NCI-H82 (cell line): Measurements from ENCODE around the gene PLPP3.

Experiments
- DNase-seq: peaks from one replicate; lab custom pipeline; 2025; lab: John Stamatoyannopoulos, UW

Gene PLPP3

DNA sequence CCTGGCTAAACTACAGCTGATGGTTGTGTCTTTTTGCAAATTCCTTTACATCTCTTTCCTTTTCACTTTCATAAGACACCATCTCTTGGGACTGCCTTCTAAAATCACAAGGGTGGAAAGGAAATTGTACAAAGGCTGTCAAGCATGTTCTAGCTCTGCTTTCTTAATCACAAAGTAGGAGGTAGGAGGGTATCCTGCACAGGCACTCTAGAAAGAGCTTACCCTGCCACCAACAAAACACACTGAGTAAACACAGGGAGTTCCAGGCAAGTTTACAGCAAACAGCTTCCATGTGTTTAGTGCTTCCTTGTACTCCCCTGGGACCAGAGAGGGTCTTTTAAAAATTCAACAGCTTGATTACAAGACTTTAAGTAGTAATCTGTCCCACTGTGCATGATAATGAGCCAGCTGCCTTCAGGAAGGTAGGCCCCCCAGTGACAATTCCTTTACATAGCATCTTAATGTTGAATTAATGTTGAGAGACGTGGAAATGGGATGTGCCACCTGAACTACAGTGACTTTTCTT is 2.4 kb downstream of the PLPP3 start:
- DNase-seq: peak; percentile 85

GRCh38 chr1:56575865-56576264 is 3.5 kb downstream of the PLPP3 start:
- DNase-seq: no peak

DNA sequence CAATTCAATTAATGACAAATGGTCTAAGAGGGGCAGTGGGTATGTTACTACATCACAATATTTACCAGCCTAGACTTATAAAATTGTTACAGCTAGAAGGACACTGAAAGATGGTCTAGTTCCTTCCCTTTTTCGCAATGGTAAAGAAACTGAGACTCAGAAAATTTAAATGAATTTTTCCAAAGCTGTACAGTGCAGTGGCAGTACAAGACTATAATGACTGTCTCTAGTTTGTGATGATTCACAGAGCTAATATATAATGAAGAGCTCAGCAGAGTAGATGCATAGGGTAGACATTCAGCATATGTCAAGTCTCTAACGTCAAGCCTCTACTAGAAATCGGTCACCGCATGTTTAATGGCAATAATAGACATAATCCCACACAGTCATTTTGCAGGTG is 4.6 kb downstream of the PLPP3 start:
- no peak for DNase-seq

DNA sequence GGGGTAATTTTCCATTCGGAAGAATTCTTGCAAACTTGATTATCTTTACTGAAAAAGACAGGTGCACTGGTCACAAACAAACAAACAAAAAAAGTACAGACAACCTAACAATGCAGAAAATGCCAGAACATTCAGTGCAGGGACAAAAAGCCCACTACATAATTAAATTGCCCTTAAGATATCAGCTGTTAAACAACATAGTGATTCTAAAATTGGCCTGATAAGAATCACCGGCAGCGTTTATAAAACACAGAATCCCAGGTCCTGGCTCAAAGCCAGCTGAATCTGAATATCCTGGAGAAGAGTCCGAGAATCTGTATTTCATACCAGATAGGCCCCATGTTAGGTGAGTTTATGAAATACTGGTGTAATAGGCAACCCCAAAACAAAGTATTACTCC is 6.1 kb downstream of the PLPP3 start:
- no peak for DNase-seq

GRCh38 chr1:56572334-56573050 is 6.9 kb downstream of the PLPP3 start:
- DNase-seq: no peak

GRCh38 chr1:56571448-56571847 is 7.9 kb downstream of the PLPP3 start:
- no peak for DNase-seq

DNA sequence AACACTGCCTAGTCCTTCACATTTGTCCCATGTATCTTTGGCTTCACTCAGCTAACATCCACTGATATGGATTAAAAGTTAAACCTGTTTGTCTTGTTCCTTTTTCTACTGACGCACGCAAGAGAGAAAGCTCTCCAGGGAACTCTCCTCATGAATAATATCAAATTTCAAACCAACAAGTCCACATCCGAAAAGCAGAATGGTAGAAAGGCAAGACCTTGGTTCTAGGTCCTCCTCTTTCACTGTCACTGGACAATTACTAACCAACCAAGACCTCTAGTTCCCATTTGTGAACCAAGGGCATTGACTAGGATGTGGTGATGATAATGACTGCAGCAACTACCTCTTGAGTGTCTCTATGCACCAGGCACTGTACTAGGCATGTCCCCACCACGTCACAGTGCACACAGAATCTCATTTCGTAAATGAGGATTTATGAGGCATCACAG is 8.4 kb downstream of the PLPP3 start:
- peak; percentile 53 for DNase-seq

DNA sequence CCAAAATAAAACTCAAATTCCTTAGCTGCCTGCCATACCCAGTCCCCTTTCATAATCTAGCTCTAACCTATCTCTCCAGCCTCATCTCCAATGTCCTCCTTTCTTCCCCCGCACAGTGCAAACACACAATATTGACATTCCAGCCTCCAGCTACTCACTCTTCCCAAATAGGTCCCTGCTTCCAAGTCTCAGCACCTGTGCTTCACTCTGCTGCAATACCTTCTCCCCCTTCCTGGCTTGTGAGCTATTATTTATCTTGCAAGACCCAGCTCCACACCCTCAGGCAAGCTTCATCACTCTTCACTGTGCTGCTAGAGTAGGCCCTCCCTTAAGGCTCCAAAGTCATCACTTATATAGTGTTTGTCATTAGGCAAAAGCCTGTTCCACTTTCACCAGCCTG is 9.7 kb downstream of the PLPP3 start:
- no peak for DNase-seq

GRCh38 chr1:56566994-56567393 is 12.4 kb downstream of the PLPP3 start:
- DNase-seq: no peak

DNA sequence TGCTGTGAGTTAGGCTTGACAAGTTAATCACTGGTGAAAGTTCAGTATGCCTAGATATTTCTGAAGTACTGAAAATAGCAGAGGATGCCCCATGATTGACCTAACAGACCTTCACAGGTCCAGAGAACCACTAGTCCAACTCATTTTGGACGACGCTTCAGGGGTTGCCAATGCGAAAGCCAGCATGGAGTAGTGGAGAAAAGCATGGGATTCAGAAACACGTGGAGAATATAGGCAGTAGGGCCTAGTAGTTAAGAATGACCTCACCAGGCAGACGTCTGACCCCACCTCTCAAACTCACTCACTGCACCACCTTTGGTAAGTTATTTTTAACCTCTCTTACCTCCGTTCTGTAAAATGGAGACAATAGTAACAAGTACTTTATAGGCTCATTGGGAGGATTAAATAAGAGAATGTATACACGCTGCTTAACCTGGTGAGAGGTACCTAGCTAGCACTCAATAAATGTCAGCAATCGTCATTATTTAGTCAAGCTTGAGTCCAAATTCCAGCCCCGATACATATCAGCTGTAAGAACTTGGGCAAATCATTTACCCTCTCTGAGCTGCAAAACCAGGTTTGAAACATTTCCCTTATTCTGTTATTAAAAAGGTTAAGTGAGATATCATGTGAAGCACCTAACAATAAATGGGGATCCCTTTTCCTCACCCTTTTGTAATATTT is 13.2 kb downstream of the PLPP3 start:
- no peak for DNase-seq

- no peak for DNase-seq
These were observed 14.7 kb downstream of the PLPP3 start for GRCh38 chr1:56564615-56565014.

GRCh38 chr1:56563568-56563967 is 15.8 kb downstream of the PLPP3 start:
- no peak for DNase-seq

- no peak for DNase-seq
These were observed 16.4 kb downstream of the PLPP3 start for GRCh38 chr1:56562891-56563452.

GRCh38 chr1:56561227-56562019 is 17.9 kb downstream of the PLPP3 start:
- DNase-seq: no peak

DNA sequence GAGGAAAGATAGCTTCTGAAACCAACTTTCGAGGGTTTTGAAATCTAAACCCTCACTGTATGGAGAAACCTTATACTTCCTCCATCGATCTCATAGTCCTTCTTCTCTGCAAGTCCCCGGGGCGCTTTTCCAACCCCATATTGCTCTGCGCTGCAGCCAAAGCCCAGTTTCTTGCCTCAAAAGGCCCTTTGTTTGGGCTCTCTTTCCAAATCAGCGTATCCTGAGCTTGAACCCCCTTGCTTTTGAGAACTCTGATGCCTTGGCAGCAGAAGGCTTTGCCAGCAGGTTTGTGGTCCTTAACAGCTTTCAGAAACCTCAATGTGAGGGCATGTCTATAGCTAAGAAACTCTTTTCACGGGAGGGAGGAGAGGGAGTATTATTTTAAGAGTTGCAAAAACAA is 21.6 kb downstream of the PLPP3 start:
- no peak for DNase-seq

GRCh38 chr1:56555448-56555847 is 23.9 kb downstream of the PLPP3 start:
- no peak for DNase-seq

GRCh38 chr1:56553046-56553445 is 26.3 kb downstream of the PLPP3 start:
- DNase-seq: no peak

GRCh38 chr1:56552349-56552748 is 27.0 kb downstream of the PLPP3 start:
- no peak for DNase-seq

DNA sequence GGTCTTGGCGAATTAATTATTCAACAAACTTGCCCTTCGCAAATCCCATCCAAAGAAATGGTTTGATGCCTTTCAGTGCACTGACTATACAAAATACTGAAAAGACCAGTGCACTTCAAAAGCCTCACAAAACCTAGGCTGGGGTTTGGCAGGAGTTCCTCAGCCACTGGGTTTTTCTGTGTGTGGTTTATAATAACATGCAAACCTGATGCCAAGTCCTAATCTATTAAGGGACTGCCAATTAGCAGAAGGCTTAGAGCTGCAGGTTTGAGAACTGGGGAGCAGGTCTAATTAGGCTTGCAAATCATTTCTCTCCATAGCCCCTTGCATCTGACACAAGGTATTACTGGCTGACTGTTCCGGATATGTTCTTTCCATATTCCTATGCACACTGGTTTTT is 27.7 kb downstream of the PLPP3 start:
- DNase-seq: peak; percentile 66

DNA sequence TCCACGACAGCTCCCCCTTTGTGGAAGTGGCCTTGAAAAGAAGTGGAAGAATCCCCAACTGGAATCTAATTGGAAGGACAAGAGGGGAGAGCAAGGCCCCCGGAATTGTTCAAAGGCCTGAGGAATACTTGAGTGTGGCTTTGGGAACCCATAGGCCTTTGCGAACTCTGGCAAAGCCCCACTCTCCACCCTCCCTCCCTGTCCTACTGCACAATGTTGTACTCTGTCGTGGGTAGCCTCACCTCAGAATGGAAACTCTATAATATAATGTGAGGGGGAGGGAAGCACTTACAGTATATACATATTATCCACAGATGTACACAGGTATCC is 28.5 kb downstream of the PLPP3 start:
- no peak for DNase-seq

DNA sequence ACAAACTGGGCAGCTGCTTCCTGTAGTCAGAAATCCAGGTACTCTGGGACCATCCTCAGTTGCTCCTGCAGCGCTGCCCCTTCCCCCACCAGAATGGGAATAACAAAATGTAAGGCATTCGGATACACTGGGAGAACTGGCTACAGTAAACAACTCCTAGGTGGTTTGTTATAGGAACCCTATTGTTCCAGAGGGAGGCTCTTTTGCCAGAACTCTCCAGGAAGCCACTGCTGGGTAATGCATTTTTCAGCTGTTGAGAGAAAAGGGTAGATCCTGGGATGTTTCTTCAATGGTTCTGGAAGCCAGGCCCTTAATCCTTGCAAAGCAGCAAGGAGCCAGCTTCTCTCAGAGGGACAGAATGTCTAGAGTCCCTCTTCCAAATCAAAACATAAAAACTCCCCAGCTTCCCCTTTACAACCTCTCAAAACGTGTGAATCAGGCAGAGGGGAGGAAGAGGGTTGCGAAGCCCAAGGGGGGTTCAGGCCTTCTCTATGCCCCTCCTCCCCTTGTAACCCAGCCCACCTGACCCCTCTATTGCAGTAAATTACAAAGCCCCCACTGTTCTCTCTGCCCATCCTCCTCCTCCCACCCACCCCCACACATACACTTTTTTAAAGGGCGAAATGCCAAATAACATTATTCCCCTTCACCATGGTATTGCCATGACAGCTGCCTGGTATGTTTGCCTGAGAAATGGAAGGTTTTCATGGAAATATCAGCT is 29.1 kb downstream of the PLPP3 start:
- DNase-seq: no peak

DNA sequence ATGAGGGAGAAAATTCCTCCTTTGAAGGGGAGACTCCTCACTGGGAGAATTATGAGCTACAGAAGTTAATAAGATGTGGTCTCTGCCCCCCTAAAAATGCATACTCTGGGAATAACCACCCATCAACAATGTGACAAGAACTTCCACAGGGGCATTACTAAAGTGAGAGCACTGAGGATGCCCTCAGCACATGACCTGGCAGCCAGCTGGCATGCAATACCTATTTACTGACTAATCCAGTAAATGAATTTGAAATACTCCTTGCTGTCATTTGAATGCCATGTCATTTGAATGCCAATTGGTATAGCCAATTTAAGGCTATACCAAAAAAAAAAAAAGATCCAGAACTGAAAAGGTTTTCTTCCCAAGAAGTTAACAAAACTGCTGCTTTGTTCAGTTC is 30.8 kb downstream of the PLPP3 start:
- no peak for DNase-seq
